Nephron progenitor cell (in vitro differentiated cells): ENCODE results near the gene PTBP2.
A peak's percentile ranks its signal among the peaks of the same experiment; 100 is the strongest.

Experiments used
- DNase-seq: peaks from one replicate; pipeline ENCODE4 v3.0.0; 2021
- H3K27ac Mint-ChIP-seq: 2 replicates; pipeline ENCODE4 v1.8.0; 2021; ENCODE audit warnings: mild to moderate bottlenecking, moderate library complexity, mixed read lengths
- H3K27me3 Mint-ChIP-seq: 2 replicates; pipeline ENCODE4 v1.8.0; 2021; ENCODE audit warnings: mild to moderate bottlenecking, low read depth, mixed read lengths; ENCODE audit not compliant: poor library complexity
- H3K36me3 Mint-ChIP-seq: 2 replicates; pipeline ENCODE4 v1.8.0; 2021; ENCODE audit warnings: low read depth, mixed read lengths
- H3K4me1 Mint-ChIP-seq: 2 replicates; pipeline ENCODE4 v1.8.0; 2021; ENCODE audit warnings: mixed read lengths
- H3K4me3 Mint-ChIP-seq: 2 replicates; pipeline ENCODE4 v1.8.0; 2021; ENCODE audit warnings: mild to moderate bottlenecking, moderate library complexity, mixed read lengths
- H3K9me3 Mint-ChIP-seq: 2 replicates; pipeline ENCODE4 v1.8.0; 2021; ENCODE audit warnings: mild to moderate bottlenecking, moderate library complexity, mixed read lengths
- CTCF ChIP-seq: fragments of 200-600 bp; sonication (generic); IDR thresholded peaks from 2 replicates; pipeline ENCODE4 v1.5.0; 2021; ENCODE audit warnings: antibody characterized with exemption

The PTBP2 gene

GRCh38 chr1:96763514-96763913, 41.9 kb downstream of the PTBP2 start:
- Mint-ChIP-seq H3K4me3 (no peak overlapping the region), H3K36me3 (peaks cover 87% of the 10 kb centered on the region), H3K27ac (no peak overlapping the region), H3K4me1 (no peaks in the 10 kb centered on the region), H3K27me3 (peaks cover 8% of the 10 kb centered on the region), H3K9me3 (peaks cover 58% of the 10 kb centered on the region)
- DNase-seq: no peak
- TF ChIP-seq CTCF: no peak

GRCh38 chr1:96764469-96764868, 42.9 kb downstream of the PTBP2 start:
- H3K27ac Mint-ChIP-seq: no peak overlapping the region
- no peaks in the 10 kb centered on the region for H3K4me1 Mint-ChIP-seq
- no peak for TF ChIP-seq CTCF
- DNase-seq: no peak
- peaks cover 48% of the 10 kb centered on the region for H3K9me3 Mint-ChIP-seq
- no peak overlapping the region for H3K4me3 Mint-ChIP-seq
- peaks cover 85% of the 10 kb centered on the region for H3K36me3 Mint-ChIP-seq
- peaks cover 8% of the 10 kb centered on the region for H3K27me3 Mint-ChIP-seq

GRCh38 chr1:96771847-96772246, 50.3 kb downstream of the PTBP2 start:
- H3K27ac Mint-ChIP-seq: no peak overlapping the region

GRCh38 chr1:96772349-96772748, 50.8 kb downstream of the PTBP2 start:
- H3K4me3 Mint-ChIP-seq: no peak overlapping the region

More at GRCh38 chr1:96771847-96772246, 50.3 kb downstream of the PTBP2 start:
- H3K27me3 Mint-ChIP-seq: no peaks in the 10 kb centered on the region
- peaks cover 79% of the 10 kb centered on the region for H3K36me3 Mint-ChIP-seq
- H3K4me1 Mint-ChIP-seq: no peaks in the 10 kb centered on the region
- no peaks in the 10 kb centered on the region for H3K9me3 Mint-ChIP-seq
- DNase-seq: no peak
- TF ChIP-seq CTCF: no peak
- no peak overlapping the region for H3K4me3 Mint-ChIP-seq

GRCh38 chr1:96772972-96773371, 51.4 kb downstream of the PTBP2 start:
- DNase-seq: no peak
- Mint-ChIP-seq H3K36me3 (peaks cover 71% of the 10 kb centered on the region), H3K9me3 (no peaks in the 10 kb centered on the region), H3K4me1 (no peaks in the 10 kb centered on the region), H3K4me3 (no peak overlapping the region), H3K27ac (peak overlapping the region; percentile 81), H3K27me3 (no peaks in the 10 kb centered on the region)
- no peak for TF ChIP-seq CTCF

More at GRCh38 chr1:96772349-96772748, 50.8 kb downstream of the PTBP2 start:
- TF ChIP-seq CTCF: no peak
- Mint-ChIP-seq H3K9me3 (no peaks in the 10 kb centered on the region), H3K4me1 (no peaks in the 10 kb centered on the region), H3K27me3 (no peaks in the 10 kb centered on the region), H3K36me3 (peaks cover 77% of the 10 kb centered on the region), H3K27ac (no peak overlapping the region)
- DNase-seq: no peak

GRCh38 chr1:96782206-96782605, 60.6 kb downstream of the PTBP2 start:
- H3K27ac Mint-ChIP-seq: no peak overlapping the region
- H3K36me3 Mint-ChIP-seq: peaks cover 53% of the 10 kb centered on the region
- no peaks in the 10 kb centered on the region for H3K9me3 Mint-ChIP-seq
- no peak for DNase-seq
- H3K27me3 Mint-ChIP-seq: no peaks in the 10 kb centered on the region
- TF ChIP-seq CTCF: no peak
- H3K4me1 Mint-ChIP-seq: no peaks in the 10 kb centered on the region
- no peak overlapping the region for H3K4me3 Mint-ChIP-seq
